Fibroblast of skin of abdomen (primary cell): ENCODE measurements around the gene OR10D3. TPM values are rescaled to one million over a fixed set of nuclear protein-coding genes. Genes with fewer than 3 reads are reported as not detected.
"Not testable (repeated sequence)": the region's sequence is repeated elsewhere in the genome, so short reads cannot be mapped to it uniquely, and the experiment has no call there.

Experiments used
- DNase-seq: peaks from one replicate; pipeline ENCODE4 v3.0.0-alpha.2; 2013
- polyA plus RNA-seq, 2 experiments: library from polyadenylated mRNA; unstranded; fragments of 120-200 nt; gene quantifications; one replicate each; pipeline ENCODE4 v1.2.1, GENCODE V29; 2013; ENCODE audit not compliant: insufficient read length in 2 of 2

Gene OR10D3, protein sequence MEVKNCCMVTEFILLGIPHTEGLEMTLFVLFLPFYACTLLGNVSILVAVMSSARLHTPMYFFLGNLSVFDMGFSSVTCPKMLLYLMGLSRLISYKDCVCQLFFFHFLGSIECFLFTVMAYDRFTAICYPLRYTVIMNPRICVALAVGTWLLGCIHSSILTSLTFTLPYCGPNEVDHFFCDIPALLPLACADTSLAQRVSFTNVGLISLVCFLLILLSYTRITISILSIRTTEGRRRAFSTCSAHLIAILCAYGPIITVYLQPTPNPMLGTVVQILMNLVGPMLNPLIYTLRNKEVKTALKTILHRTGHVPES
- polyA plus RNA-seq (2013, experiment 1 of 2; ENCODE audit: insufficient read length): not detected
- polyA plus RNA-seq (2013, experiment 2 of 2; ENCODE audit: insufficient read length): not detected

DNA sequence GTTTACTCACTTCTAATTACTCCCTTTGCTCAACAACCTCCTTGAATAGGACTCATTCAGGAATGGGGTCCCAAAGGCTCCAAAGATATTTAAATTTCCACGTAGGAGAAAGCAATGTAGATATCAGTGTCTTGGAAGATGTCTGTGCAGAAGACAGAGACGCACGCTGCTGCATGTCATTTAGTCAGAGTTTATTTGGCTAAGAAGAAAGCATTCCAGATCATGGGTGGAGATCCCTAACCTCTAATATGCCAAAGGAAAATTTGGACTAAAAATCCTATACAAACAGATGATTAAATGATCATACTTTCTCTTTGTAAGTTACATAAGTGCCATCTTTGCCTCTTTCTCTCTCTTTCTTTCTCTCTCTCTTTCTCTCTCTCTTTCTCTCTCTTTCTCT is at the start of gene OR10D3:
TSS of gene OR10D3 (plus strand) at position 278 of the 400 bp plus-strand sequence. CDS start 1,925 bp downstream, outside the sequence.
- no peak for DNase-seq

DNA sequence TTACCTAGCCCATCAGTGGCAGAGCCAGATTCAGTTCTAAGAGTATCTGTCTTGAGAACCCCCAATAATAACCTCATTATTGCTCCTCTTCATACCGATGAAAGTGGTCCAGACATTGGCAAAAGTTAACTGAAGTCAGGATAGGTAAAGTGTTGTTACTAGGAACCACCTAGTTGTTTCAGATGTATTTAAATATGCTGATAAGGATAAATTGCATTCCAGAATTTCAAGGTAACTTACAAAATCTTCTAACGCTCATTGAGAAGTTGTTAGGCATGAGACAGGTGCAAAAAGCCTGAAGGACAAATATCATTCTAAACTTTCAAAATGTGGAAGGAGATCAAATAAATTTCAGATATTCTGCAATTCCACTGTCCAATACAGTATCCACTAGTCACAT is 40.1 kb upstream of the OR10D3 start:
- DNase-seq: no peak

DNA sequence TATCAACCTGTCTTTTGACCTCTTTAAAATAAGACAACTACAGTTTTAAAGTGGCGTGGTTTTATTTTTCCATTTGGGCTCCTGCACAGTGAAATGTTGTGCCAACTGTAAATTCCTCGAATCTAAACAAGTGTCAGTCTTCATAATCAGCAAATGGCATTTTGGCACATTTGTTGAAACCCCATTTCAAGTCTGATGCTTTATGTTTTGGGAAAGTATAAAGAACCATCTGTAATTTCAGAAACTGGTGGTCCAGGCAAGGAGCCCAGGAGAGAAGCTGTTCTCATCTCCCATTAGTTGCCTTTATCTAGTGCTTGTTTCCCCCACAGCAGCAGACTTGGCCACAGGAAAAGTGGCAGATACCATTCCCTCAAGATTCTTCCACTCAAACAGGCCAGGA is 35.2 kb upstream of the OR10D3 start:
- no peak for DNase-seq

DNA sequence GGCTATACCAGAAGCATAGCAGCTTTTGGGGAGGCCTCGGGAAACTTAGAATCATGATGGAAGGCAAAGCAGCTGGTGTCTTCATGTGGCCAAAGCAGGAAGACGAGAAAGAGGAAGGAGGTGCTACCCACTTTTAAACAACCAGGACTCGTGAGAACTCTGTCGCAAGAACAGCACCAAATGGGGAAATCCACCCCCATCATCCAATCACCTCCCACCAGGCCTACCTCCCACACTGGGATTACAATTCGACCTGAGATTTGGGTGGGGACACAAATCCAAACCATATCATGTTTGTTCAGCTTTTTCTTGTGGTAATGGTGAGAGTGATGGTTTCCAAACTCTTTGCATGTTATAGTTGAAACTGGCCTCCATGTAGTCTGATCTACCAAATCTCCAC is 32.5 kb upstream of the OR10D3 start:
- DNase-seq: no peak

DNA sequence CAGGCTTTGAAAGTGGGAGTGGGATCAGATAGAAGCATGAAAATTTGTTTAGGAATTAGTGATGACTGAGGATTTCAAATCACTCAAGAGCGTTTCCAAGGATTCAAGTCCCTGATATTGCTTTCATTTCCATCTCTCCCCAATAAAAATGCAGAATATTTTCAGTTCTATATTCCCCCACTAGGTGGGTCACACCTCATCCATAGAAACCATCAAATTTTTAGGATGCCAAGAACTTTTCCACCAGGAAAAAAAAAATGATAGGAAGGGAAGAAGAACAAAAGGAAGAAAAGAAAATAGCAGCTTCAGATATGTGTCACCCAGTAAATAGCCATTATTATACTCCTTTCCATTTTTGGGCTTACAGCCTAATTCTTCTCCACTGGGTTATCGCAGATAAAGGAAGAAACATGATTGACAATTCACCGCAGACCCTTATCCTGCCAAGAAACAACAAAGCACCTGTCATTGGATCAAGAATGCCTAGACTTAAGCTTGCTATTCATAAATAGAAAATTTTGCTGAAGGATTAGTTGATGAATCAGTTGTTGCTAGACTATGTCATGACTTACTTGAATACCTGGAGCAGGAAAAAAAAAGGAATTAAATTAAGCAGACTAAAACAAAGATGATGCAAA is 30.3 kb upstream of the OR10D3 start:
- no peak for DNase-seq

DNA sequence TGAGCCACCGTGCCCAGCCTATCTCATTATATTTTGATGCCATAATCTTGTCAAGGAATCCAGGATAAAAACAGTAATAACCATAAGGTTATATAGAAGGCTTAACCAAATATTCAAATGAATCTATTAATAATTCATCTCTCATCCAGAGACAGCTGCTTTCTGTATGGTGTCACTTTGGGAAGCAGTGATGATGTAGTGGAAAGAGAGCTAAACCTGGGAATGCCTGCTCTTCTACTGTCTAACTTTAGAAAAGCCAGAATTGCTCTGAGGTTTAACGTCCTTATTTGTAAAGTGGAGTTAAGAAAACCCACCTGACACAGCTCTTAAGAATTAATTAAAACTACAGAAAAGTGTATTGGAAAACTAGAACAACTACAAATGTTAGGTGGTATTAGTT is 29.3 kb upstream of the OR10D3 start:
- no peak for DNase-seq

DNA sequence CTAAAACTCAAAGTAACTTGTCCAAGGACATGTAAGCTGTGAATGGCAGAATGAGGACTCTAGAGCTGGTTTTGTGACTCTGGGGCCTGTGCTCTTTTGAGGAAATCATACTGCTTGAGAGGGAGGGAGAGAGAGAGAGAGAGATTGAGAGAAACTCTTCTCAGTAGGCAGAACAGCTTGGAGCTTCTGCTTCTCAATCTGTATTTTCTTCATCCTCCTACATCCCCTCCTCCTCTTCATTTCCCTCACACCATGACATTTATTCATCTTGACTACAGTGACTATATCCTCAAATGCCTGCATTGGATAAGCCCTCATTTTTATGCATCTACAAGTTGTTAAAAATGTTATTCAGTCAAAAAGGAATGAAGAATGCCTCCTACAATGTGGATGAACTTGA is 23.7 kb upstream of the OR10D3 start:
- DNase-seq: no peak

DNA sequence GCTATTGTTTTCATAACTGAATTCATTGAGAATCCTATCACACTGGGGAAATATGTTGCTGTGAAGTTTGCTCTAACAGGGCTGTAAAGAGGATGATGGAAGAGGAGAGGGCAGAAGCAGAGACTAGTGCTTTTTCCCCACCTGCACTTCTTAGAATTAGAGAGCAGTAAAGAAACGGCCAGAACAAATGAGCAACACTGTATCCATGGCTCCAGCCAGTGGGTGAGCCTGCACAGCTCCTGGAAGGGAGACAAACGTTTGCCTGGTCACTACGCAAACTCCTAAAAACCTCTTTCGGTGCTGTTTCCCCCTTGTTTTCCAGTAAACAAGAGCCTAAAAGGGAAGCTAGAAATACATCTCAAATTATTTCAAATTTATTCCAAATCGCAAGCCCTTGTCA is 22.2 kb upstream of the OR10D3 start:
- DNase-seq: no peak

DNA sequence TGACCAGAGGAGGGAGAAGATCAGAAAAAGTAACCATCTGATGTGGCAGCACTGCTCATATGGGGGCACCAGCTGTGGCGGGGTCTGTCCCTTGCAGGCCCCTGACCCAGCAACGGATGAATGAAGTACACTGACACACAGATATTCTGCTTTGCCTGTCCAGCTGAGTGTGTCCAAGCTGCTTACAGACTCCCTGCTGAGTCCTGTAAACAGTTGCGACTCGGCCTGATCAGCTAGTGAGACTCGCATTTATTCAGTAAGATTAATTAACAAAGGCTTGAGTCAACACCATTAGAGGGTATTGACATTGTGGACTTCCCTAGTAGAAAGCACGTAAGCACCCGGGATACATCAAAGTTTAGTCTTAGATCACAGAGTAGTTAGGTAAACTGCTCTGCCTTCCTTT is 15.3 kb upstream of the OR10D3 start:
- no peak for DNase-seq

DNA sequence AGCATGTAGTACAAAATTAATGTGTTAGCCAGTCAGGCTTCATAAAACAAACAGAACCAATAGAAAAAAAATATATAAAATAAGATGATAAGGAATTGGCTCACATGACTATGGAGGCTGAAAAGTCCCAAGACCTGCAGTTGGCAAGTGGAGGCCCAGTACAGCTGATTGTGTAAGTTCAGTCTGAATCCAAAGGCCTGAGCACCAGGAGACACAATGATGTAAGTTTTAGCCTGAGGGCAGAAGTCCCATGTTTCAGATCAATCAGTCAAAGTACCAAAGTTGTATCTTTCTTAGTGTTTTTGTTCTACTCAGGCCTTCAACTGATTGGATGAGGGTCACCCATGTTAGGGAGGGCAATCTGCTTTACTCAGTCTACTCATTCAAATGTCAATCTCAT is 14.3 kb upstream of the OR10D3 start:
- DNase-seq: no peak

DNA sequence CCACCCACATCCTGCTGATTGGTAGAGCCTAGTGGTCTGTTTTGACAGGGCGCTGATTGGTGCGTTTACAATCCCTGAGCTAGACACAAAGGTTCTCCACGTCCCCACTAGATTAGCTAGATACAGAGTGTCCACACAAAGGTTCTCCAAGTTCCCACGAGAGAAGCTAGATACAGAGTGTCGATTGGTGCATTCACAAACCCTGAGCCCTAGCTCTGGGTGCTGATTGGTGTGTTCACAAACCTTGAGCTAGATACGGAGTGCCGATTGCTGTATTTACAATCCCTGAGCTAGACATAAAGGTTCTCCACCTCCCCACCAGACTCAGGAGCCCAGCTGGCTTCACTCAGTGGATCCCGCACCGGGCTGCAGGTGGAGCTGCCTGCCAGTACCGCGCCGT is 12.8 kb upstream of the OR10D3 start:
- DNase-seq: not testable (repeated sequence)

DNA sequence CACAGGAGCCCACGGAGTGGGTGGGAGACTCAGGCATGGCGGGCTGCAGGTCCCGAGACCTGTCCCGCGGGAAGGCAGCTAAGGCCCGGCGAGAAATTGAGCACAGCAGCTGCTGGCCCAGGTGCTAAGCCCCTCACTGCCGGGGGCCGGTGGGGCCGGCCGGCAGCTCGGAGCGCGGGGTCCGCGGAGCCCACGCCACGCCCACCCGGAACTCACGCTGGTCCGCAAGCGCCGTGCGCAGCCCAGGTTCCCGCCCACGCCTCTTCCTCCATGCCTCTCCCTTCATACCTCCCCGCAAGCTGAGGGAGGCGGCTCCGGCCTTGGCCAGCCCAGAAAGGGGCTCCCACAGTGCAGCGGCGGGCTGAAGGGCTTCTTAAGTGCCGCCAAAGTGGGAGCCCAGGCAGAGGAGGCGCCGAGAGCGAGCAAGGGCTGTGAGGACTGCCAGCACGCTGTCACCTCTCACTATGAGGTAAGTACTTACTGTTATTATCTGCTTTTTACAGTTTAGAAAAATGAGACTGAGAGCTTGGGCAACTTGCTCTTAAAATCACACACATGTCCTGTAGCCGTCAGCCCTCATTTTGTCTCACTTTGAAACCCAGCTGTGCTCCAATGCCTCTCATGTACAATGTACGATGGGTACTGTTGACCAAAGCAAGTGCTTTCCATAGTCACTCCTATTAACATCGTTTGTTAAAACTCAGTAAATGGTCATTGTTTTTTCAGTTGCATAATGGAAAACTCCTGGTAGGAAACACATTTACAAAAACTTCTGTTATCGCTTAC is 12.2 kb upstream of the OR10D3 start:
- DNase-seq: no peak

DNA sequence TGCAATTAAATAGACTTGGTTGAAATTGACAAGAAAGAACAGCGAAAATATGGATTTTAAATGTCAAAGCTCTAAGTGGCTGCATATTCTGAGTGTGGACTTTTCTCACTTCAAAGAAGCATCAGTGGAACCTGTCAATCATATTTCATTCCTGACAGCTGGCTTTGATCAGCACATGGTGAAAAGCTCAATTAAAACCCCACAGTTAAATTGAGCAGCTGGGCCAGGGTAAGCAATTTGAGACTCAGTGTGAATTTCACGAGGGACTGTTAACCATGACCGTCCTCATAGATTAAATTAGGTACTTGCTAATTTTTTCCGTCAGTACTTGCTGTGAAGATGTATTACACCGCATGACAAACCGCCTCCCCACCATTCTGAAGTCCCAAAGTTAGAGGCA is 11.0 kb upstream of the OR10D3 start:
- no peak for DNase-seq

DNA sequence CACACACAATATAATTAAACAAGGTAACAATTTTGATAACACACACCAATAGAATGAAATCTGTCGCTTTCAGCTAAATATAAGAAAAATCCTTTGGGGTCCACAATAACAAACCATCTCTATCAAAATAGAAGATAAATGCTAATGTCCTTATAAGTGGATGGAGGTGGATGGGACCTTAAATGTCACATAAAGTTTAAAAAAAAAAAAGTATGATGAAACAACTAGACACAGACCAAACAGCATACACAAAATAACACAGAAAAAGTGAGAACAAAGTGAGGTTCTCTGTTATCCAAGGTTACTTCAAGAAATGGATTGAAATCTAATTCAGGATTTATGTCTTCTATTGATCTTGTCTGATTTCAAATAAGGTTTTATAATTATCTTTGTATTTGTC is 10.5 kb upstream of the OR10D3 start:
- DNase-seq: no peak

DNA sequence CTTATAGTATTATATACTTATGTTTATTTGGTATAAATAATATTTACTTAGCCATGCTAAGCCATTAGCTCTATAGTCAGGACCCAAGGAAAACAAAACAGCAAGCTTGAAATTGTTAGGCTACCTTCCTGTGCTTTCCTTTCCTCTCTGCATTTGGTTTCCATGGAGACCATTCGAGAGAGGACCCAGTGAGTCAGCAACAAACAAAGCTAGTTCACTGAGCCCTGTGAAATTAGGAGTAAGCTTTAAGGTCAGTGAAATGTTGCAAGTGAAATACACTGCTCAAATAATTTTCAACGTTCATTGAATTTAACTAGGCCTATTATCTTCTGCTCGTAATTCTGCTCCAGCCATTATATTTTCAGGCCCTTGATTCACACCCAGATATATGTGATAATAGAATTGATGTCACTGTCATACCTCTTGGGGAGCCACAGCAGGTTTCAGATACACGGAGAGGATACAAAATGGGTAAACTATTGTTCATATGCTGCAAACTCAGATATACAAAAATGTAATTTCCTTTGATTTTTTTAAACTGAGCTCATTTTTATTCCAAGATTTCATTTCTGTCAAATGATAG is 9.1 kb upstream of the OR10D3 start:
- DNase-seq: peak; percentile 56

DNA sequence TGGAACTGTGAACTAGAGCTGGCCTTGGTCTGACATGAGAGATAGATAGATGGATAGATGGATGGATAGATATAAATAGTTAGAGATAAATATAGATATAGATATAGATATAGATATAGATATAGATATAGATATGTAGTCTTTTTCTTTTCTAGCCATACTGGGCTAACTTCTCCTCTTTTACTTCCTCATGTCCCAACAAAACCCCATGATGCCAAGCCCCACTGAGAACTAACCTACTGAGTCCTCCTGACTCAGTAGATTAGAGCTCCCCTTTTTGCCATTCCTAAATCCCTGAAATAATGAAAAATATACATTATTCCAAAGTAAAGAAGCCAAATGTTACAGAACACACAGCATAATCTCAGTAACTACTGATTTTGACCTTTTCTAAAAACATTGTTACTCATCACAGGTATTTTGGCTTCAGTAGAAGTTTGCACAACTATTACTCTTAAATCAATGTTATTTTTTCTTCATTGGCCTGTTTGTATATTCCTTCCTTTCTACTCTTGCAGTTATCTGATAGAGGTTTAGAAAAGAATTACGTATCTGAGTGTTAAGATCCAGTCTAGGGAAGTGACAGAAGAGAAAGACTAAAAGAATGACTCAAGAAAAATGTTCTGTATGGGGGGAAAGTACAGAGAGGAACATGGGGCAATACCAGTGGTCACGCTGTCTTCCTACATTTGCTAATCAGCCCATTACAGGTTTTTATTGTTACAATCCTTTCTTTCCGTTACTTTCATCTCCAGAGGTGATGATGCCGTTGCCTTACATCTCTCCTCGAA is 6.0 kb upstream of the OR10D3 start:
- DNase-seq: no peak

DNA sequence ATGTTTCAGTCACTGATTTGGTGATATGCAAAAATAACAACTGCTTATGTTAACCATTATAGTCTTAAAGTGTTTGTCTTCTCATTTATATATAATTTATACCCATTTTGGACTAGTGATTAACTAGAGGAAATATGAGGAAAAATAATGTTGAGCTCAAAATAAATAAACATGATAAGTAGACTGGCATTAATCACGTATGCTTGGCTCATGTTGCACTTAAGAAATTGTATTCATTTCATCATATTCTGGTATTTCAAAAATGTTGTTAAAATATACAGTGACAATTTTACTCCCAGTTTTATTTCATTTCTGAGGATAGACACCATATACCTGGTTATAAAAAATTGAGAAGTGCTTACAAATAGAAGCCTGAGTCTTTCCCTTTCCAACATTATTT is 3.8 kb upstream of the OR10D3 start:
- DNase-seq: no peak

DNA sequence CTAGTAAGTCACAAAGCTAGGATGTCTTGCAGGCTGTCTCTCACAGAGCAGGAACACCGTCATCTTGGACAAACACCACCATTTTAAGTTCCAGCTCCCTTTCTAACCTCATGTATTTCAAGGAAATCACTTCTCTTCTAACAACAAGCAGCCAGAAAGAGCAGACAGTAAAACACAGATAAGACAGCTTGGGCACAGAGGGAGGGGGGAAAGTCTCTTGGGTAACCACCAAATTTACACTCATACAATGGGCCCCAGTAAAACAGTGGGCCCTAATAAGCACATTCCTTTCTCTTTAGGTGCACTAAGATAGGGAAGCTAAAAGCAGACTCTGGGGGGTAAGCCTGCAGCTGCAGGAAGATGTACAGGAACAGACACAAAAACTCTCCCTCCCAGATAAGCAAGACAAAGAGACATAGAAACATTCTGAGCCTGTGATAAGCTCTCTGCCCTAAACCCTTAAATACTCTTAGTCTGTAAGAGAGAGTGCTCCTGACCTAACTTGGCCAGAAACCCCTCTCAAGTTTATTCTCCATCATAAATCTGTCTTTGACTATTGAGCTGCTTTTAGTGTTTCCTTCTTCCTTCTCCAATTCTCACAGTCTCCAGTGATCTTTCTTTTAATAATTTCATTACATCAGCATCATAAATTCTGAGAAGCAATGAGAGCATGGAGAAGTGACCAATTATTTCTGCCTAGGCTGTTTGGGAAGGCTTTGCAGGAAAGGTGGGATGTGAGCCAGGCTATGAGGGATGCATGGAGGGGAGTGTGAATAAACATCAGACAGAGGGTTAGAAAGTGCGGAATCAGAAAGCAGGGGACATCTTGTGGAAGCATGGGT is 7.4 kb downstream of the OR10D3 start:
- DNase-seq: no peak

DNA sequence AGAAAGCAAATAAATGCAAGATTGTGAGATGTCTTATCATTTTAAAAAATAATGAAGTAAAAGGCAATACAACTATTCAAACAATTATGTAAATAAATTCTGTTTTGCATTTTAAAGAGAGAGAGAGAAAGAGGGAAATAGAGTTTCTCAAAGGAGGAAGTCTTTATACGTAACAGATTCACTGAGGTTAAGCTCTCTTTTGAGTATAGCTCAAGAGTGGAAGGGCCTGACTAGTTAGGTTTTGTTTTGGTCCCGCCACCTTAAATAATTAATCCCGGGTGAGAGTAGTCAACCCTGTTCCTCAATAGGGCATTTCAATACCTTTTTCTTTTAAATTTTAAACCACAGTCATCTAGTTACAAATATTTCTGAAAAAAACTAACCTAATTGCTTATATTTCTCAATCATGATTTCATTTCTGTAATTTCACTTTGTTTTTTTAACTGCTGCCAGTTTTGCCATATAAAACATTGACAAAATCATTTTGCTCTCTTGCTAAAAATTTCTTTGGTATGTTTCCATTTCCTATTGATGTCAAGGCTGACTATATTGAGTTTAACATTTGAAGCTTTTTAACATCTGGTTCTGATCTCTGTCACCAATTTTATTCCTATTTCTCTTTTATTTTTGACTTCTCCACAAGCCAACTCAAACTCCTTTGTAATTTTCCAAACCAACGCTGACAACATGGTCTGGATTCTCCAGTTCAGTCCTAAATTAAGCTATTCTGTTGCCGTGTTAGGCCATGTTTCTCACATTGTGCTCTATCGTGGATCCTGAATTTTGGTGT is 10.3 kb downstream of the OR10D3 start:
- no peak for DNase-seq
